ENCODE measurements around the gene ATP11A.

The ATP11A gene

GRCh38 chr13:112905990-112906641 lies 216.3 kb downstream of the ATP11A start:
- Histone ChIP-seq H3K4me3 (ENCODE audit: insufficient read depth, low read depth, low read length) (no peak overlapping the region), H3K27me3 (ENCODE audit: control insufficient read depth, insufficient read depth, low read length, poor library complexity, severe bottlenecking) (no peaks in the 10 kb centered on the region), H3K4me1 (ENCODE audit: control insufficient read depth, insufficient read depth, low read length) (peaks cover 12% of the 10 kb centered on the region), H3K9me3 (ENCODE audit: control insufficient read depth, low read length) (no peaks in the 10 kb centered on the region), H3K27ac (ENCODE audit: insufficient read depth, low read depth, low read length, poor library complexity, severe bottlenecking) (peak overlapping the region; percentile 38), H3K36me3 (ENCODE audit: control insufficient read depth, insufficient read depth, low read length) (peaks cover 21% of the 10 kb centered on the region)
- WGBS, 2 experiments: 39 to 40% methylated on average over 20 of the region's 20 CpGs

GRCh38 chr13:112907286-112907685 lies 217.4 kb downstream of the ATP11A start:
- peaks cover 12% of the 10 kb centered on the region for H3K4me1 ChIP-seq (ENCODE audit: control insufficient read depth, insufficient read depth, low read length)
- 94 to 97% methylated on average over 8 of the region's 8 CpGs for WGBS, 2 experiments
- H3K36me3 ChIP-seq (ENCODE audit: control insufficient read depth, insufficient read depth, low read length): peaks cover 21% of the 10 kb centered on the region
- H3K27ac ChIP-seq (ENCODE audit: insufficient read depth, low read depth, low read length, poor library complexity, severe bottlenecking): no peak overlapping the region
- no peaks in the 10 kb centered on the region for H3K9me3 ChIP-seq (ENCODE audit: control insufficient read depth, low read length)
- no peaks in the 10 kb centered on the region for H3K27me3 ChIP-seq (ENCODE audit: control insufficient read depth, insufficient read depth, low read length, poor library complexity, severe bottlenecking)
- H3K4me3 ChIP-seq (ENCODE audit: insufficient read depth, low read depth, low read length): no peak overlapping the region

GRCh38 chr13:112907871-112908331 lies 218.1 kb downstream of the ATP11A start:
- peaks cover 12% of the 10 kb centered on the region for H3K4me1 ChIP-seq (ENCODE audit: control insufficient read depth, insufficient read depth, low read length)
- H3K36me3 ChIP-seq (ENCODE audit: control insufficient read depth, insufficient read depth, low read length): peaks cover 18% of the 10 kb centered on the region
- no peak overlapping the region for H3K27ac ChIP-seq (ENCODE audit: insufficient read depth, low read depth, low read length, poor library complexity, severe bottlenecking)
- H3K9me3 ChIP-seq (ENCODE audit: control insufficient read depth, low read length): no peaks in the 10 kb centered on the region
- 84 to 88% methylated on average over 6 of the region's 6 CpGs for WGBS, 2 experiments
- H3K27me3 ChIP-seq (ENCODE audit: control insufficient read depth, insufficient read depth, low read length, poor library complexity, severe bottlenecking): no peaks in the 10 kb centered on the region
- H3K4me3 ChIP-seq (ENCODE audit: insufficient read depth, low read depth, low read length): no peak overlapping the region

- H3K4me1 ChIP-seq (ENCODE audit: control insufficient read depth, insufficient read depth, low read length): peaks cover 12% of the 10 kb centered on the region
- H3K27me3 ChIP-seq (ENCODE audit: control insufficient read depth, insufficient read depth, low read length, poor library complexity, severe bottlenecking): no peaks in the 10 kb centered on the region
- peaks cover 14% of the 10 kb centered on the region for H3K36me3 ChIP-seq (ENCODE audit: control insufficient read depth, insufficient read depth, low read length)
- no peak overlapping the region for H3K4me3 ChIP-seq (ENCODE audit: insufficient read depth, low read depth, low read length)
- H3K27ac ChIP-seq (ENCODE audit: insufficient read depth, low read depth, low read length, poor library complexity, severe bottlenecking): no peak overlapping the region
- WGBS, 2 experiments: 91 to 95% methylated on average over 5 of the region's 5 CpGs
- no peaks in the 10 kb centered on the region for H3K9me3 ChIP-seq (ENCODE audit: control insufficient read depth, low read length)
These were observed 218.5 kb downstream of the ATP11A start for GRCh38 chr13:112908342-112908741.

- Histone ChIP-seq H3K4me3 (ENCODE audit: insufficient read depth, low read depth, low read length) (no peak overlapping the region), H3K36me3 (ENCODE audit: control insufficient read depth, insufficient read depth, low read length) (no peaks in the 10 kb centered on the region), H3K27ac (ENCODE audit: insufficient read depth, low read depth, low read length, poor library complexity, severe bottlenecking) (no peak overlapping the region), H3K9me3 (ENCODE audit: control insufficient read depth, low read length) (no peaks in the 10 kb centered on the region), H3K27me3 (ENCODE audit: control insufficient read depth, insufficient read depth, low read length, poor library complexity, severe bottlenecking) (no peaks in the 10 kb centered on the region), H3K4me1 (ENCODE audit: control insufficient read depth, insufficient read depth, low read length) (peaks cover 12% of the 10 kb centered on the region)
- 98 to 100% methylated on average over 2 to 4 of the region's 4 CpGs for WGBS, 2 experiments
These were observed 220.2 kb downstream of the ATP11A start for GRCh38 chr13:112910016-112910415.

GRCh38 chr13:112910616-112911280 lies 220.9 kb downstream of the ATP11A start:
- Histone ChIP-seq H3K4me1 (ENCODE audit: control insufficient read depth, insufficient read depth, low read length) (peaks cover 11% of the 10 kb centered on the region), H3K4me3 (ENCODE audit: insufficient read depth, low read depth, low read length) (no peak overlapping the region), H3K27me3 (ENCODE audit: control insufficient read depth, insufficient read depth, low read length, poor library complexity, severe bottlenecking) (no peaks in the 10 kb centered on the region), H3K9me3 (ENCODE audit: control insufficient read depth, low read length) (no peaks in the 10 kb centered on the region), H3K36me3 (ENCODE audit: control insufficient read depth, insufficient read depth, low read length) (no peaks in the 10 kb centered on the region), H3K27ac (ENCODE audit: insufficient read depth, low read depth, low read length, poor library complexity, severe bottlenecking) (no peak overlapping the region)
- WGBS, 2 experiments: 87 to 88% methylated on average over 27 of the region's 27 CpGs

GRCh38 chr13:112911285-112911701 lies 221.5 kb downstream of the ATP11A start:
- Histone ChIP-seq H3K36me3 (ENCODE audit: control insufficient read depth, insufficient read depth, low read length) (no peaks in the 10 kb centered on the region), H3K4me1 (ENCODE audit: control insufficient read depth, insufficient read depth, low read length) (peaks cover 6% of the 10 kb centered on the region), H3K9me3 (ENCODE audit: control insufficient read depth, low read length) (no peaks in the 10 kb centered on the region), H3K27ac (ENCODE audit: insufficient read depth, low read depth, low read length, poor library complexity, severe bottlenecking) (no peak overlapping the region), H3K27me3 (ENCODE audit: control insufficient read depth, insufficient read depth, low read length, poor library complexity, severe bottlenecking) (no peaks in the 10 kb centered on the region), H3K4me3 (ENCODE audit: insufficient read depth, low read depth, low read length) (no peak overlapping the region)
- WGBS, 2 experiments: 96 to 97% methylated on average over 24 of the region's 24 CpGs

- Histone ChIP-seq H3K36me3 (ENCODE audit: control insufficient read depth, insufficient read depth, low read length) (no peaks in the 10 kb centered on the region), H3K9me3 (ENCODE audit: control insufficient read depth, low read length) (no peaks in the 10 kb centered on the region), H3K27ac (ENCODE audit: insufficient read depth, low read depth, low read length, poor library complexity, severe bottlenecking) (no peak overlapping the region), H3K4me3 (ENCODE audit: insufficient read depth, low read depth, low read length) (no peak overlapping the region), H3K27me3 (ENCODE audit: control insufficient read depth, insufficient read depth, low read length, poor library complexity, severe bottlenecking) (no peaks in the 10 kb centered on the region), H3K4me1 (ENCODE audit: control insufficient read depth, insufficient read depth, low read length) (no peaks in the 10 kb centered on the region)
- WGBS, 2 experiments: 96 to 97% methylated on average over 3 to 6 of the region's 6 CpGs
These were observed 222.0 kb downstream of the ATP11A start for GRCh38 chr13:112911883-112912282.

GRCh38 chr13:112912726-112913440 lies 223.0 kb downstream of the ATP11A start:
- no peaks in the 10 kb centered on the region for H3K27me3 ChIP-seq (ENCODE audit: control insufficient read depth, insufficient read depth, low read length, poor library complexity, severe bottlenecking)
- 88 to 91% methylated on average over 1 of the region's 1 CpG for WGBS, 2 experiments
- no peaks in the 10 kb centered on the region for H3K4me1 ChIP-seq (ENCODE audit: control insufficient read depth, insufficient read depth, low read length)
- H3K36me3 ChIP-seq (ENCODE audit: control insufficient read depth, insufficient read depth, low read length): no peaks in the 10 kb centered on the region
- no peak overlapping the region for H3K4me3 ChIP-seq (ENCODE audit: insufficient read depth, low read depth, low read length)
- no peaks in the 10 kb centered on the region for H3K9me3 ChIP-seq (ENCODE audit: control insufficient read depth, low read length)
- H3K27ac ChIP-seq (ENCODE audit: insufficient read depth, low read depth, low read length, poor library complexity, severe bottlenecking): no peak overlapping the region

GRCh38 chr13:112916296-112916695 lies 226.5 kb downstream of the ATP11A start:
- Histone ChIP-seq H3K4me3 (ENCODE audit: insufficient read depth, low read depth, low read length) (no peak overlapping the region), H3K9me3 (ENCODE audit: control insufficient read depth, low read length) (no peaks in the 10 kb centered on the region), H3K27ac (ENCODE audit: insufficient read depth, low read depth, low read length, poor library complexity, severe bottlenecking) (no peak overlapping the region), H3K4me1 (ENCODE audit: control insufficient read depth, insufficient read depth, low read length) (no peaks in the 10 kb centered on the region), H3K27me3 (ENCODE audit: control insufficient read depth, insufficient read depth, low read length, poor library complexity, severe bottlenecking) (no peaks in the 10 kb centered on the region), H3K36me3 (ENCODE audit: control insufficient read depth, insufficient read depth, low read length) (no peaks in the 10 kb centered on the region)
- 95 to 96% methylated on average over 14 of the region's 14 CpGs for WGBS, 2 experiments
